ENCODE data around the gene BABAM2.

Gene BABAM2

DNA sequence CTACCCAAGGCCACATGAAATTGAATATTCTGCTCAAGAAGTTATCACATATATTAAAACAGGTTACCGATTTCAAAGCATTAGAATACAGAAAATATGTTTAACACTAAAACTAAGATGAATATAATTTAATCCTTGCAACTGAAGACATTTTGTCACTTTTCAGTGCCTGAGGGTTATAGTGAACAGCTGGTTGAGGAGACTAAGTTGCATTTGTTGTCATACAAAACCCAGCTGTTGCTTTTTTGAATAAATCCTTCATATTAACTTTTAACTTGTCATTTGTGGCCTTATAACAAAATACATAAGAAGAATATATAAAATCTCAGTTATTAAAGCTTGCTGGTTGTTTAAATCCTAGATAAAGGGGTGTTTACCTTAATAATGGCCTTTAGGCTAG lies 37.8 kb upstream of the BABAM2 start:
- TF ChIP-seq, protein P1, sequence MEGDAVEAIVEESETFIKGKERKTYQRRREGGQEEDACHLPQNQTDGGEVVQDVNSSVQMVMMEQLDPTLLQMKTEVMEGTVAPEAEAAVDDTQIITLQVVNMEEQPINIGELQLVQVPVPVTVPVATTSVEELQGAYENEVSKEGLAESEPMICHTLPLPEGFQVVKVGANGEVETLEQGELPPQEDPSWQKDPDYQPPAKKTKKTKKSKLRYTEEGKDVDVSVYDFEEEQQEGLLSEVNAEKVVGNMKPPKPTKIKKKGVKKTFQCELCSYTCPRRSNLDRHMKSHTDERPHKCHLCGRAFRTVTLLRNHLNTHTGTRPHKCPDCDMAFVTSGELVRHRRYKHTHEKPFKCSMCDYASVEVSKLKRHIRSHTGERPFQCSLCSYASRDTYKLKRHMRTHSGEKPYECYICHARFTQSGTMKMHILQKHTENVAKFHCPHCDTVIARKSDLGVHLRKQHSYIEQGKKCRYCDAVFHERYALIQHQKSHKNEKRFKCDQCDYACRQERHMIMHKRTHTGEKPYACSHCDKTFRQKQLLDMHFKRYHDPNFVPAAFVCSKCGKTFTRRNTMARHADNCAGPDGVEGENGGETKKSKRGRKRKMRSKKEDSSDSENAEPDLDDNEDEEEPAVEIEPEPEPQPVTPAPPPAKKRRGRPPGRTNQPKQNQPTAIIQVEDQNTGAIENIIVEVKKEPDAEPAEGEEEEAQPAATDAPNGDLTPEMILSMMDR (IDR thresholded peaks at IDR 0.05; ENCODE audit: low read depth, low read length, missing control alignments) = no peak
- no peak for DNase-seq (ENCODE audit: low read depth)

DNA sequence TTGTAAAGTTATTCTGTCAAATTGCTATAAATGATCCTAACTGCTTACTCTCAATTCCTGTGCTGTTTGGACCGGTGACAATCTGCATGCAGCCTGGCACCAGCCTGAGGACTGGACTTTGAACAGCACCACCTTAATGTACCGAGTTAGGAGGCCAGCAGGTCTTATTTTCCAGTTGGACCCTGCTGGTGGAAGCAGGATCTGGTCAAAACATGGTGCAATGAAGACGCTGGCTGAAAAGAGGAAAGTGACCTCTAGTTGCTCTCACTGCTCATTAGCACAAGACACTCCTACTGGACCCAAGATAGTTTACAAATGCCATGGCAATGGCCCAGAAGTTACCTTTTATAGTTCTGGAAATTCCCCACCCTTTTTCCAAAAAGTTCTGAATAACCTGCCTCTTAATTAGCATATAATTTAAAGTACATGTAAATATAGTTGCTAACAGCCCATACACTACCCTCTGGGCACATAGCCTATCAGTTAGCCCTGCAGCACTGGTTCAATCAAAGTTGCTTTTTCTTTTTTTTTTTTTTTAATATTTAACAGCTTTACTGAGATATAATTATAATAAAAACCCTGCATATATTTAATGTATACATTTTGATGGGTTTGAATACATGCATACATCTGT lies 36.2 kb upstream of the BABAM2 start:
- H3K4me3 ChIP-seq (ENCODE audit: low read depth, low read length) = no peak overlapping the region
- TF ChIP-seq, protein P1 (IDR thresholded peaks at IDR 0.05; ENCODE audit: low read depth, low read length, missing control alignments) = no peak
- no peak for DNase-seq (ENCODE audit: low read depth)

More for the DNA sequence above, 37.8 kb upstream of the BABAM2 start:
- no peak overlapping the region for H3K4me3 ChIP-seq (ENCODE audit: low read depth, low read length)

DNA sequence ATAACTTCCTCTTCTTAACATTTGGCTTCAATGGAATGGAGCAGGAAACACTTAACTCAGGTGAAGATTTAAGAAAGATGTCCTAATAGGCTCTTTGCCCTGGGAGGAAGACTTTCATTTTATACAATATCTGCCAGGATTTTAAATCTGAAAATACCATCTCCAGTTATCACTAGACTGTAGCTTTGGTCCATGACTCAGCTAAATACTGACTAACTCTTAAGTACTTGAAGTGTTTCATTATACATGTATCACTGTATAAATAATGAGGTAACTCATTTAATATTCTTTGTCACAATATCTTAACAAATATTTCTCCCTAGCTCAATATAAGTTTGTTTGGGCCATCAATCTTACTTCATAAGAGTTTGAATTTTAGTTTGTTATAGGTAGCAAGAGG lies 35.1 kb upstream of the BABAM2 start:
- no peak for DNase-seq (ENCODE audit: low read depth)

DNA sequence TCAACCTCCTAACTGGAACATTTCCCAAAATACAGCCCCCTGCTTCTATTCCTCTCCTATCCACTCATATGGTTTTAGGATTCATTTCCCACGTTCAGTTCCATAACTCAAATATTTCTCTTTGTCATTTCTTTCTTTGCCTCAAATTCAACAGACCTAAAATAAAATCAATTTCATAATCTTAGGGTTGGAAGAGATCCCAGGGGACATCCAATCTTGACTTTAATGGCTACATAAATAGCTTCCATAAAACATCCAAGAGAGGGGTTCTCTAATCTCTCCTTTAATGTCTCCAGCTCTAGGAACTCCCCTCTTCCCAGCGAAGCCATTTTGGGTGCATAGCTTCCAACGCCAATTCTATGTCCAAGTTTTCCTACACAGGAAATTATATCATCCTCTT lies 34.1 kb upstream of the BABAM2 start:
- TF ChIP-seq, protein P1 (IDR thresholded peaks at IDR 0.05; ENCODE audit: low read depth, low read length, missing control alignments) = no peak
- DNase-seq (ENCODE audit: low read depth) = no peak
- no peak overlapping the region for H3K4me3 ChIP-seq (ENCODE audit: low read depth, low read length)

More for the DNA sequence above, 35.1 kb upstream of the BABAM2 start:
- no peak overlapping the region for H3K4me3 ChIP-seq (ENCODE audit: low read depth, low read length)
- TF ChIP-seq, protein P1 (IDR thresholded peaks at IDR 0.05; ENCODE audit: low read depth, low read length, missing control alignments) = no peak

DNA sequence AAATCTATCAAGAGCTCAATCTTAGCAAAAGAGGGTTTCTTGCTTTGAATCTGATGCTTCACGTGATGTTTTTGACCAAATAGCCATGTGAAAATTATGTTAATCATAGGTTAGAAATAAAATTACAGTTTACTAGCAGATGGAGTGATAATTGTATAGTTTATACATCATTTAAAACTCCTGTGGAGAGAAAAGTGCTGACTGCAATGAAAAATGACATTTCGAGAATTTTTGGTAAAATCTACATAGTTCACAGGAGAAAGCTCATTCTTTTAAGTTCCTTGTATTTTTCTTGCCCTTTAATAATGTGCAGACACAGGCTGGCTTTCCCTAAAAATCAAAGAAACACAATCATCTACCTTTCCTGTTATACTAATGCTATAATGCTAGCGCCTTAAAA lies 33.6 kb upstream of the BABAM2 start:
- TF ChIP-seq, protein P1 (IDR thresholded peaks at IDR 0.05; ENCODE audit: low read depth, low read length, missing control alignments) = no peak
- DNase-seq (ENCODE audit: low read depth) = no peak
- H3K4me3 ChIP-seq (ENCODE audit: low read depth, low read length) = no peak overlapping the region

DNA sequence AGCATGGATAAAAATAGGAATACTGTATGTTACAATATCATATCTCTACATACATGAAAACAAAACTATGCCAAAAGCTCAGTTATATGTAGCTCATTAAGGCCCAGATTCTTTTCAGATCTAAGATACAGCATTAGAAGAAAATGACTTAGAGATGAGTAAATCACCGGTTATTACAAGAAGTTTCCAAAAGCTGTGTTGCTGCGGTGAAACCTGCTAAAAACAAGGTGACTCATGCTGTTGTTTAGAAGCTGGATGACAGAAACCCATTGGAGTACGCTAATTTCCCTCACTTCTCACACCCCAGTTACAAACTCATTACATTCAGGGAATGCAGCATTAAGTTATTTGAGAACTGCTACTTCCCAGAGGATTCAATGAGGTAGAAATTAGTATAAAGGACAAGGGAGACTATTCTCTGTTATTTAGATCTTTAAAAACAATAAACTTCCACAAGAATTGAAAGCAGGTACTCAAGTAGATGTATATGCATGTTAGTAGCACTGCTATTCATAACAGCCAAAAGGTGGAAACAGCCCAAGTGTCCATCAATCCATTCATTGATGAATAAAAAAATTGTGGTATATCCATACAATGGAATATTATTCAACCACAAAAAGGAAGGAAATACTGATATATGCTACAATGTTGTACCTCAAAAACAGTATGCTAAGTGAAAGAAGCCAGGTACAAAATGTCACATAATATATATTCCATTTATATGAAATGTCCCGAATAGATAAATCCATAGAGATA lies 32.9 kb upstream of the BABAM2 start:
- no peak for DNase-seq (ENCODE audit: low read depth)
- TF ChIP-seq, protein P1 (IDR thresholded peaks at IDR 0.05; ENCODE audit: low read depth, low read length, missing control alignments) = no peak
- no peak overlapping the region for H3K4me3 ChIP-seq (ENCODE audit: low read depth, low read length)
